Muscle layer of colon (tissue), 2 donors: ENCODE results near the gene COL5A1.

Experiments used
- H3K27ac ChIP-seq: one replicate; pipeline ENCODE4 v1.7.0; 2013; ENCODE audit warnings: low read depth, mild to moderate bottlenecking, low read length, moderate library complexity
- H3K27me3 ChIP-seq, 2 donors: one replicate each; pipeline ENCODE4 v1.7.0; 2013; ENCODE audit warnings: low read length in 2 of 2, mild to moderate bottlenecking in 2 of 2; ENCODE audit not compliant: insufficient read depth in 2 of 2, control insufficient read depth in 1 of 2
- H3K36me3 ChIP-seq: one replicate; pipeline ENCODE4 v1.7.0; 2013; ENCODE audit warnings: mild to moderate bottlenecking, low read length; ENCODE audit not compliant: insufficient read depth
- H3K4me1 ChIP-seq: one replicate; pipeline ENCODE4 v1.7.0; 2013; ENCODE audit warnings: mild to moderate bottlenecking, low read length; ENCODE audit not compliant: insufficient read depth
- H3K4me3 ChIP-seq, 2 donors: one replicate each; pipeline ENCODE4 v1.7.0; 2013; ENCODE audit warnings: low read length in 2 of 2, low read depth in 1 of 2, mild to moderate bottlenecking in 1 of 2, moderate library complexity in 1 of 2
- H3K9ac ChIP-seq: one replicate; pipeline ENCODE4 v1.7.0; 2013; ENCODE audit warnings: low read length
- H3K9me3 ChIP-seq: one replicate; pipeline ENCODE4 v1.7.0; 2013; ENCODE audit warnings: mild to moderate bottlenecking, low read length
- donor health status: abdominal sarcoma.
- donor health status: Adenocarcinoma of cecum.

Gene COL5A1

DNA sequence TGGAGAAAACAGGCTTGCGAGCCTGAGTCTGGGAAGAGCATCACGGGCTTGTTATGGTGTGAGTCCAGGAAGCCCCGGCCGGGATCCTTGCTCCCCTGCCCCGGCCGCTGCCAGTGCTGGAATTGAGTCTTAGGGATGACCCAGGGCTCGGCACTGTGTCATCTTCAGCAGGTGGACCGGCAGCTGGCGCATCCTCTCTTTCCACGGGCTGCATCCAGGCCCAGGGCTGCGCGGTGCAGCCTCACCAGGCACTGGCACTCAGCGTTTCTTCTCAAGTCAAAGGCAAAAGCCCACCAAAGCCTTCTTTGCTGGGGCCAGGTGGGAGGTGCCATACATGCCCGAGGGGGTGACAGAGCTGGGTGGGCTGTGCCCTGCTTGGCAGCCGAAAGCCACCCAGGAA is 46.6 kb downstream of the COL5A1 start:
- no peak overlapping the region for H3K9ac ChIP-seq
- peaks cover 15% of the 10 kb centered on the region for H3K4me1 ChIP-seq
- H3K9me3 ChIP-seq = no peaks in the 10 kb centered on the region
- H3K27me3 ChIP-seq = no peaks in the 10 kb centered on the region
- H3K36me3 ChIP-seq = peaks cover 14% of the 10 kb centered on the region
- H3K4me3 ChIP-seq = no peak overlapping the region
- no peak overlapping the region for H3K27ac ChIP-seq

DNA sequence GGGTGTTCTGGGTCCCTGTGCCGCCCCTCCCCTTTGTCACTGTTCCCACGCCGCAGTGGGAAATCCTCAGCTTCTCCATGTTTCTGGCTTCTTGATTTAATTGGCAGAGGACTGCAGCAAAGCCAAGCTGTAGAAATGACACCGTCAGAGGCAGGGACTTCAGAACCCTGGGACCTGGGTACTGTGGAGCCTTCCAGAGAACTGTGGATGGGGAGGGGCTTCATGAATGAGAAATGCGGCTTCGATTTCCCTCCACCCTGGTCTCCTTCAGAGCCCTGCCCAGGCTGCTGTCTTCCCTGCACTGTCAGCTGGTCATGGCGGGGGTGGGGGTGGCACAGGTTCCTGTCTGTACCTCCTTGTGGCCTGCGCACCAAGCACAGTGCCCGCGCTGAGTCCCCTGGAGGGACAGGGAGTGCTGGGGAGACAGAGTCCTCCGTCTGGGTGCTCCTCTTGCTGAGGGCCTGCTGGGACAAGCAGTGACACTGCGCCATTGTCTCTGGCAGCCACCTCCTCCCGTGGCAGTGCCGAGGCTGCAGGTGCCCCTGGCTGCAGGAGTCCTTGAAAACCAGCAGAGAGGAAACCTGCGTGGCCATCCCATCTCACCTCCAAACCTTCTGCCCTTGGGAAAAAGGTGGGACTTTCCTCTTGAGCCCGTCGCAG is 47.2 kb downstream of the COL5A1 start:
- no peak overlapping the region for H3K9ac ChIP-seq
- peaks cover 14% of the 10 kb centered on the region for H3K36me3 ChIP-seq
- peaks cover 15% of the 10 kb centered on the region for H3K4me1 ChIP-seq
- H3K9me3 ChIP-seq = no peaks in the 10 kb centered on the region
- H3K27ac ChIP-seq = no peak overlapping the region
- H3K4me3 ChIP-seq = no peak overlapping the region
- no peaks in the 10 kb centered on the region for H3K27me3 ChIP-seq

DNA sequence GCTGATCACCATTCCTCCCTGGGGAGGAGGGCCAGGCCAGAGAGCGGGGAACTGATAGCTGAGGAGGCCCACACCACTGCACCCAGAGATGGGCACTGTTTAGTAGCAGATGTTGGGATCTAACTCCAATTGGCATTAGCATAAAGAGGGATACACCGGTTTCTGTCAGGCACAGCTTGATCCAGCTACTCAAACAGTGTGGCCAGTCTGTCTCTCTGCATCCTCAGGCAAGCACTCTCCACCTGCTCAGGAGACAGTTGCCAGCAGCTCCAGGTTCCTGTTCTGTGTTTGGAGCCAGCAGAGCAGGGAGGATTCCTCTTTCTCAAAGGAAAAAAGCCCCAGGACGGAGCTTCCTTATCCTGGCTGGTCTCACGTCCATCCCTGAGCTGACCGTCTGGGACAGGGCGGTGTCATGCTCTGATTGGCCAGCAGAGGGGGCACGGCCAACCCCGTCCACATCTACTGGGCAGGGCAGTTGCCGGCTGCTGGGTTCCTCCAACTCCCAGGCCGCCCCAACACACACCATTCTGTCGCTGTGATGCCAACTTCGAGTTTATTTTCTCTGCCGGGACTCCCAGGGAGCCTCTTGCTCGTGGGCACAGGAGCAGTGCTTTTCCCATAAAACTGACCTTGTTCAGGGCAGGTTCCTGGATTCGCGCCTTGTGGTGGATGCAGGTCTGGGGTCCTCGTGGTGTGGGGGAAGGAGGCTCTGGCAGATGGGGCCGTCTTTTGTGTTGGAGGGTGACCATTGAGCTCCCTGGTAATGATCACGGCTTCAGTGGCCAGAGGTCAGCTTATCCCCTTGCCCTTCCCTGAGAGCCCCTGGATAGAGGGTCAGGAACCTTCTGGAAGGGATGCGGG is 47.9 kb downstream of the COL5A1 start:
- Histone ChIP-seq H3K27ac (no peak overlapping the region), H3K9ac (no peak overlapping the region), H3K9me3 (no peaks in the 10 kb centered on the region), H3K36me3 (peaks cover 14% of the 10 kb centered on the region), H3K27me3 (no peaks in the 10 kb centered on the region), H3K4me3 (no peak overlapping the region), H3K4me1 (peaks cover 15% of the 10 kb centered on the region)

DNA sequence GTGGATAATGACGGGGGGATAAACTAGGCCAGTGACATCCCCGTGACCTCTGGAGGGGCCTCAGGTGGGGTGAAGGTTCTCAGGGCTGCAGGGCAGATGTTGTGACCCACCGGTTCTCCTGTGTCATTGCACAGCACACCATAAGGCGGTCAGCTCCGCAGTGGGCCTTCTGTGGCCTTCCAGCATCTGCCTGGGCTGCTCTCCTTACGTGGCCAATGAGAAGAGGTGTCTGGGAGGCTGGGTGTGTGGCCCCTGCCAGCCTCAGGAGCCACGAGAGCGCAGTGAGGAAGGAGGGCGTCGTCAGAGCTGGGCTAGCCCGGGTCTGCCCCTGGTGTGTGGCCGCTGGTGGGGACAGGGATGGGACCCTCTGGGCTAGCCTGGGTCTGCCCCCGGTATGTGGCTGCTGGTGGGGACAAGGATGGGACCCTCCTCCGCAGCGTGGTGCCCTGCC is 48.7 kb downstream of the COL5A1 start:
- H3K9me3 ChIP-seq = no peaks in the 10 kb centered on the region
- no peaks in the 10 kb centered on the region for H3K27me3 ChIP-seq
- H3K4me1 ChIP-seq = peaks cover 15% of the 10 kb centered on the region
- peaks cover 14% of the 10 kb centered on the region for H3K36me3 ChIP-seq
- H3K27ac ChIP-seq = no peak overlapping the region
- no peak overlapping the region for H3K4me3 ChIP-seq
- H3K9ac ChIP-seq = no peak overlapping the region

DNA sequence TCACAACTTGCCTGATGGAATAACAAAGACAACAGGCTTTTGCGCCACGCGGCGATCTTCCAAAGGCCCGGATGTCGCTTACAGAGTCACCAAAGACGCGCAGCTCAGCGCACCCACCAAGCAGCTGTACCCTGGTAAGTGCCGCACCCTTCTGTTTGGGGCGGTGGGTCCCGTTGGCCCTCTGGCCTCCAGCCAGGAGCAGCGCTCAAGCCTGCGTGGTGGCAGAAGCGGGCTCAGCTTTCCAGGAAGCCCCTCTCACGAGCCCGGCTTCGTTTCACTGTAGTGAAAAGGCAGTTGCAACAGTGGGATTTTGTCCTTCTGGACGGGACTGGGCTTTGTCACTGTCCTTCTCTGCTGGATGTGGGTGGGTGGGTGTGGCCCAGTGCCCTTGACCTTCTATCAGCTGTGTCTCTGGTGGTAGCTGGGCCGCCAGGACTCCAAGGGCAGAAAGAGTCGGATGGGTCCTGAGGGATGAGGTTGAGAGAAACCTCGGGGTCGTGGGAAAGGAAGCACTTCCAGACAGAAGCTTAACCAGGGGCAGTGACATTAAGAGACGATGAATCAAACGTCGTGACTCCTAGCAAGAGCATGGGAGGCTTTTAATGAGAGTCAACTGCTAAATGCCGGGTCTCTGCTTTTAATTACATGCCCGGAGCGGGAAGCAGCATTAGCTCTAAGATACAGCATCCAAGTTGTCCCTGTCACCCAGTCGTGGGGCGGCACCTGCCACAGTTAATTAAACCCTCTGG is 49.5 kb downstream of the COL5A1 start:
- no peak overlapping the region for H3K9ac ChIP-seq
- no peaks in the 10 kb centered on the region for H3K27me3 ChIP-seq
- H3K9me3 ChIP-seq = no peaks in the 10 kb centered on the region
- peaks cover 14% of the 10 kb centered on the region for H3K36me3 ChIP-seq
- no peak overlapping the region for H3K4me3 ChIP-seq
- H3K4me1 ChIP-seq = peaks cover 15% of the 10 kb centered on the region
- H3K27ac ChIP-seq = no peak overlapping the region

DNA sequence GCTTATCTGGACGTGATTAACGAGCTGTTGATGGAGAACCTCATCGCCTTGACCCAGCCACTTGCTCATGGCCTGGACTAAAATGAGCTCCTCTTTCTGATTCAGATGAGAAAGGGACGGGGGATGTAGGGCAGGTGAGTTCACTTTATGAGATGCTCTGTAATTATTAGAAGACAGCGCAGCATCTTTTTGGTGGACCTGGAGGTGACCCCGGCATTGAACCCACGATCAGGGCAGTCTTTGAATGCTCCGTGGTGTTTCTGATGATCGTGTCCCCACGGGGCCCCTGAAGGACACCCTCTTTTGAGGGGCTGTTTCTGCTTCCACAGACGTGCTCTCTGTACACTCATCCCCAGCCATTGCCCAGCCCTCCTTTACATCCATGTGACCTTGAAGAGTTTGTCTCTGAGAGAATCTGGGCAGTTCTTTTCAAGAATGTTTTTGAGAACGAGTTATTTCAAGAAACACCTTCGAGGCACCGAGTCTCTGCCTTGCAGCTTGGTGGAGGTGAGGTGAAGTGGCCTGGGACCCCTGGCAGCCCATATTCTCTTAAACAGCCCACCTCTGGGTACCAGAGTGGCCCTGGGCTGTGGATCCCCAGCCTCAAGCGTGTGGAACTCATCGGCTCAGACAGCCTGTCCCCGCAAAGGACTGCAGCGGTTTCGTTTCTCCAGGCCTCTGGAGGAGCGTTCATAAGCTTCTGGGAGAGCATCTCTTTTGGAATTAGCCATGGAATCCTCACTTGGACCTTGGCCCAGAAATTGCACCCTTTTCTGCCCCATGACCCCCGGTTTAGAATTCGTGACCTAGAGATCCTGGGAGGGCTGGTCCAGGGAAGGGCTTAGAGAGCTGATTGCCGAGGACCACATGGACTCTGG is 50.3 kb downstream of the COL5A1 start:
- H3K4me1 ChIP-seq = peaks cover 15% of the 10 kb centered on the region
- H3K9me3 ChIP-seq = no peaks in the 10 kb centered on the region
- no peak overlapping the region for H3K27ac ChIP-seq
- peaks cover 14% of the 10 kb centered on the region for H3K36me3 ChIP-seq
- H3K4me3 ChIP-seq = no peak overlapping the region
- H3K9ac ChIP-seq = no peak overlapping the region
- H3K27me3 ChIP-seq = no peaks in the 10 kb centered on the region

DNA sequence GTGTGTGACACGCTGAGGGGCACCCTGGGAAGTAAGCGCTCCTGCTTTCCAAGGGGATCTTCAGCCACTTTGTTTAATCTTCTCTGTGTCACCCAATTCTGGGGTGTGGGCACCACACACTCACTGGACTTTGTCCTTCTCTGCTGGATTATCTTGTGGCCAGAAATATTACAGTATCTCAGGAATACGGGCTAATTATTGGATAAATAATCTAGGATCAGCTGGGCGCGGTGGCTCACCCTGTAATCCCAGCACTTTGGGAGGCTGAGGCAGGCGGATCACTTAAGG is 50.9 kb downstream of the COL5A1 start:
- H3K36me3 ChIP-seq = peaks cover 14% of the 10 kb centered on the region
- no peaks in the 10 kb centered on the region for H3K9me3 ChIP-seq
- H3K4me3 ChIP-seq = no peak overlapping the region
- H3K9ac ChIP-seq = no peak overlapping the region
- H3K27ac ChIP-seq = no peak overlapping the region
- H3K27me3 ChIP-seq = no peaks in the 10 kb centered on the region
- H3K4me1 ChIP-seq = peaks cover 15% of the 10 kb centered on the region

DNA sequence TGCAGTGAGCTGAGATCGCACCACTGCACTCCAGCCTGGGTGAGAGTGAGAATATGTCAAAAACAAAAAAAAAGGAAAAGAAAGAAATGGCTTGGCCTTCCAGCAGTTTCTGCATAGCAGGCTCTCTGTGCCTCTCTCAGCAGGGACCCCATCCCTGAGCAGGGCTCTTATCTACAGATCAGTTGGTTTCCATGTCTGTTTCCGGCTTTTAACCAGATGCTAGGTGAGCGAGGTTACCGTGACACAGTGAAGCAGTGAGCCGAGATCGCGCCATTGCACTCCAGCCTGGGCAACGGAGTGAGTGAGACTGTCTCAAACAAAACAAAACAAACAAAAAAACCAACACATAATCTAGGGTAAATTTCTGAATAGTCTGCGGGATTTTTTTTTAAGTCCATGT is 51.4 kb downstream of the COL5A1 start:
- H3K4me1 ChIP-seq = peaks cover 15% of the 10 kb centered on the region
- no peak overlapping the region for H3K4me3 ChIP-seq
- H3K27me3 ChIP-seq = no peaks in the 10 kb centered on the region
- no peak overlapping the region for H3K9ac ChIP-seq
- no peaks in the 10 kb centered on the region for H3K9me3 ChIP-seq
- peaks cover 14% of the 10 kb centered on the region for H3K36me3 ChIP-seq
- H3K27ac ChIP-seq = no peak overlapping the region

DNA sequence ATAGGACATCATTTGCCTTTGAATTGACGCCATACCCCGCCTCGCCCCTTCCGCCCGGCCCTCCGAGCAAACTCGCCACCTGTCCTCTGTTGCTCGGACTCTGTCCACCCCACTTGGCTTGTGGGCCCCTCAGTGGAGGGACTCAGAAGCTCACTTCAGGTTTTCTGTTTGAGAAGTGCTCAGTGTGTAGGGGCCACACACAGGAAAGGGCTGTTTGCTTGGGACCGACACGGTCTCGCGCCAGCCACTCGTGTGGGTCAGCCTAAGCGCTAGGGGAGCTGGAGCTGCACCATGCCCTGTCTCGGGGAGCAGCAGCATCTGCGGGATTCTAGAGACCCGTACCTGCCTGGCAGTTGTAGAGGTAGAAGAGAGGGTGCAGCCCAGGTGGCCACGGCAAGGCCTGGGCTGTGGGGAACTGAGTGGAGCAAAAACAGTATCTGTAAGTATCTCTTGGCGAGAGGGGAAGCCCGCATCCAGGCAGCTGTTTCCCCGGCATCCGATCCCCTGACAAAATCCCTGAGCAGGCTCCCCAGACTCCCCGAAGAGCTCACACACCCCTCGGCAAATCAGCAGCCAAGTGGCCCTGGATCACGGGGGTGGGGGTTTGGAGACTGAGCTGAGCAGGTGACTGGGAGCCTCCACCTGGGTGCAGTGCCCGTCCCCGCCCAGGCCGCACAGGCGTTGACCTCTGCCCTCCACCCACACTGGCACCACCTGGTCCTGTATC is 52.2 kb downstream of the COL5A1 start:
- no peak overlapping the region for H3K9ac ChIP-seq
- no peak overlapping the region for H3K4me3 ChIP-seq
- H3K27ac ChIP-seq = no peak overlapping the region
- peaks cover 23% of the 10 kb centered on the region for H3K4me1 ChIP-seq
- H3K27me3 ChIP-seq = no peaks in the 10 kb centered on the region
- H3K36me3 ChIP-seq = peaks cover 14% of the 10 kb centered on the region
- no peaks in the 10 kb centered on the region for H3K9me3 ChIP-seq

DNA sequence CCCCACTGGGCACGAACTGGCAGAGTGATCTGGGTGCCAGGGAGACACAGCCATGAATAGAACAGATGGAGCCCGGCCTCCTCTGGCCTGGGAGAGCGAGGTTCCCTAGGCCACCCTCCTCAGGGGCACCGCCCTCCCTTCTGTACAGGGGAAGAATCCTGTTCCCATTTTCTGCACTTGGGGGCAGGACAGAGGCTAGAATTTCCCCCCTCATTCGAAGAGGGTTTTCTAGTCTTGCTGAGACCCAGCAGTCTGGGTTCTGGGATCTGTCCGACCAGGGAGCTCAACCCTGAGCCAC is 52.7 kb downstream of the COL5A1 start:
- Histone ChIP-seq H3K9ac (no peak overlapping the region), H3K27me3 (no peaks in the 10 kb centered on the region), H3K36me3 (peaks cover 14% of the 10 kb centered on the region), H3K9me3 (no peaks in the 10 kb centered on the region), H3K4me3 (no peak overlapping the region), H3K27ac (no peak overlapping the region), H3K4me1 (peaks cover 21% of the 10 kb centered on the region)
